Tibial artery (tissue), 4 donors: Measurements from ENCODE around the gene FYB1.

Experiments used
- DNase-seq, 2 donors: peaks; one replicate each; pipeline ENCODE4 v3.0.0-alpha.2; 2019
- H3K27ac ChIP-seq, 2 donors: fragments of 200-600 bp; sonication (generic) in 1 of 2; 1 replicate in 1 of 2; 2 replicates in 1 of 2; pipeline ENCODE4 v1.5.1; 2018 to 2019; ENCODE audit warnings: mild to moderate bottlenecking in 1 of 2
- H3K27me3 ChIP-seq, 2 donors: fragments of 200-600 bp; sonication (generic) in 1 of 2; one replicate each; pipeline versions ENCODE4 v1.5.1 to v1.6.0; 2016 to 2019
- H3K36me3 ChIP-seq, 3 donors: fragments of 200-600 bp; sonication (generic) in 2 of 3; one replicate each; pipeline ENCODE4 v1.5.1; 2016 to 2019; ENCODE audit warnings: mild to moderate bottlenecking in 2 of 3
- H3K4me1 ChIP-seq, 4 donors: fragments of 200-600 bp; sonication (generic) in 2 of 4; 1 replicate in 3 of 4; 2 replicates in 1 of 4; pipeline ENCODE4 v1.5.1; 2016 to 2019
- H3K4me3 ChIP-seq, 2 donors: fragments of 200-600 bp; sonication (generic) in 1 of 2; 1 replicate in 1 of 2; 2 replicates in 1 of 2; pipeline ENCODE4 v1.5.1; 2018 to 2019; ENCODE audit warnings: mild to moderate bottlenecking in 2 of 2
- H3K9me3 ChIP-seq, 3 donors: fragments of 200-600 bp; sonication (generic) in 1 of 3; one replicate each; pipeline ENCODE4 v1.5.1; 2016 to 2019
- CTCF ChIP-seq, 2 experiments: fragments of 200-600 bp in 1 of 2; fragments of 450-650 bp in 1 of 2; IDR thresholded peaks; one replicate each; pipeline ENCODE4 v1.5.1; 2017 to 2019; ENCODE audit warnings: antibody characterized with exemption in 2 of 2, mild to moderate bottlenecking in 1 of 2, moderate library complexity in 1 of 2
- intact Hi-C: fragments of 100-400 bp; cut with DNase I; formaldehyde crosslinking; loops from one replicate; pipeline ENCODE4 v1.15.0; 2023; ENCODE audit warnings: low total_unique reads

Gene FYB1

GRCh38 chr5:39220280-39221030 is 1.1 kb upstream of the FYB1 start:
- Histone ChIP-seq H3K27me3 (no peaks in the 10 kb centered on the region), H3K27ac (no peak overlapping the region), H3K9me3 (no peaks in the 10 kb centered on the region), H3K36me3 (no peaks in the 10 kb centered on the region), H3K4me1 (no peaks in the 10 kb centered on the region), H3K4me3 (no peak overlapping the region)
- no peak for DNase-seq
- no peak for TF ChIP-seq CTCF (IDR thresholded peaks at IDR 0.05)
- intact Hi-C loops, result no loop called here

GRCh38 chr5:39218482-39219402 is 621 bp downstream of the FYB1 start:
- no peaks in the 10 kb centered on the region for H3K36me3 ChIP-seq
- peak overlapping the region; percentile 0 to 24 for H3K4me3 ChIP-seq
- no peaks in the 10 kb centered on the region for H3K27me3 ChIP-seq
- DNase-seq, result peak in 1 of 2 donors; percentile 51
- no peak overlapping the region for H3K27ac ChIP-seq
- no peak for TF ChIP-seq CTCF (IDR thresholded peaks at IDR 0.05)
- no peaks in the 10 kb centered on the region for H3K4me1 ChIP-seq
- H3K9me3 ChIP-seq, result no peaks in the 10 kb centered on the region
- intact Hi-C loops, result loop anchor here (5.0 kb wide), 1 partner anchor 354 kb away; no protein-coding TSS in a partner anchor

GRCh38 chr5:39217365-39218281 is 1.7 kb downstream of the FYB1 start:
- Histone ChIP-seq H3K9me3 (no peaks in the 10 kb centered on the region), H3K27ac (no peak overlapping the region), H3K36me3 (no peaks in the 10 kb centered on the region), H3K4me3 (no peak overlapping the region), H3K4me1 (no peaks in the 10 kb centered on the region), H3K27me3 (no peaks in the 10 kb centered on the region)
- intact Hi-C loops, result loop anchor here (5.0 kb wide), 1 partner anchor 355 kb away; no protein-coding TSS in a partner anchor
- DNase-seq, result peak; percentile 80 to 87
- TF ChIP-seq CTCF (IDR thresholded peaks at IDR 0.05), result peak; percentile 92 to 94

- intact Hi-C loops, result loop anchor here (5.0 kb wide), 1 partner anchor 356 kb away; no protein-coding TSS in a partner anchor
These were observed 2.7 kb downstream of the FYB1 start for GRCh38 chr5:39216631-39217030.

More at GRCh38 chr5:39216631-39217030, 2.7 kb downstream of the FYB1 start:
- Histone ChIP-seq H3K4me3 (no peak overlapping the region), H3K36me3 (no peaks in the 10 kb centered on the region), H3K4me1 (no peaks in the 10 kb centered on the region), H3K27me3 (no peaks in the 10 kb centered on the region), H3K27ac (no peak overlapping the region), H3K9me3 (no peaks in the 10 kb centered on the region)
- DNase-seq, result no peak
- no peak for TF ChIP-seq CTCF (IDR thresholded peaks at IDR 0.05)
